Mucosa of descending colon (tissue), 3 donors: ENCODE data around the gene SPATA31D3. TPM values are rescaled to one million over a fixed set of nuclear protein-coding genes. Genes with fewer than 3 reads are reported as not detected.
"Not testable (repeated sequence)": the region's sequence is repeated elsewhere in the genome, so short reads cannot be mapped to it uniquely, and the experiment has no call there.

Experiments
- ATAC-seq: fragments of 200-7000 bp; cut with Tn5 transposase; one replicate; pipeline ENCODE4 v1.9.1; 2020; ENCODE audit warnings: mild to moderate bottlenecking, moderate library complexity
- DNase-seq, 3 donors: peaks; one replicate each; pipeline ENCODE4 v3.0.0-alpha.2; 2020
- H3K36me3 ChIP-seq: fragments of 200-600 bp; one replicate; pipeline ENCODE4 v1.8.0; 2021; ENCODE audit warnings: low read depth, mild to moderate bottlenecking
- H3K4me1 ChIP-seq: fragments of 200-600 bp; one replicate; pipeline ENCODE4 v1.8.0; 2021; ENCODE audit warnings: low read depth, mild to moderate bottlenecking
- H3K4me3 ChIP-seq: fragments of 200-600 bp; one replicate; pipeline ENCODE4 v1.8.0; 2021; ENCODE audit warnings: mild to moderate bottlenecking
- H3K9me3 ChIP-seq: fragments of 200-600 bp; one replicate; pipeline ENCODE4 v1.8.0; 2021; ENCODE audit warnings: mild to moderate bottlenecking
- CTCF ChIP-seq: fragments of 200-600 bp; IDR thresholded peaks from one replicate; pipeline ENCODE4 v1.8.0; 2022; ENCODE audit warnings: antibody characterized with exemption, mild to moderate bottlenecking
- intact Hi-C, 2 donors: fragments of 100-400 bp; cut with DNase I in 1 of 2; cut with micrococcal nuclease in 1 of 2; formaldehyde crosslinking; loops; one replicate each; pipeline versions ENCODE4 v1.11.0 to v1.11.1; 2022; cut with DNase I, micrococcal nuclease
- total RNA-seq, 3 donors: library from RNA; stranded (reverse); fragmentation: NEBNext Ultra II Directional in 2 of 3; extraction: Animal tissue kit (Norgen Biotek cat#: 25700) in 2 of 3; gene quantifications; one replicate each; pipeline versions ENCODE4 v1.2.1 to v1.2.4, GENCODE V29; 2021 to 2023
- donor health status: DM: no; HTN: no; CAD: no; lungs with moderate emphysema.
- donor health status: DM: no; HTN: no; CAD: no.
- donor health status: DM: no; HTN: yes; CAD: no.

The SPATA31D3 gene
- total RNA-seq, 3 donors from 2014 or later, result not detected

- Histone ChIP-seq H3K36me3 (no peaks in the 10 kb centered on the region), H3K9me3 (no peaks in the 10 kb centered on the region), H3K4me1 (no peaks in the 10 kb centered on the region), H3K4me3 (no peak overlapping the region)
- ATAC-seq (no peak), DNase-seq (no peak)
- TF ChIP-seq CTCF, result no peak
- intact Hi-C loops, result no loop called here
Measured at GRCh38 chr9:81902626-81903025, 40.7 kb upstream of the SPATA31D3 start.

- H3K9me3 ChIP-seq, result no peaks in the 10 kb centered on the region
- no peak for TF ChIP-seq CTCF
- intact Hi-C loops, result no loop called here
- ATAC-seq, result no peak
- no peaks in the 10 kb centered on the region for H3K36me3 ChIP-seq
- no peak for DNase-seq
- no peaks in the 10 kb centered on the region for H3K4me1 ChIP-seq
- H3K4me3 ChIP-seq, result no peak overlapping the region
Measured at GRCh38 chr9:81906671-81907070, 36.6 kb upstream of the SPATA31D3 start.

- Histone ChIP-seq H3K9me3 (no peaks in the 10 kb centered on the region), H3K36me3 (no peaks in the 10 kb centered on the region), H3K4me3 (no peak overlapping the region), H3K4me1 (no peaks in the 10 kb centered on the region)
- ATAC-seq (no peak), DNase-seq (no peak)
- TF ChIP-seq CTCF, result no peak
- intact Hi-C loops, result no loop called here
Measured at GRCh38 chr9:81912135-81912534, 31.2 kb upstream of the SPATA31D3 start.

- Histone ChIP-seq H3K4me3 (no peak overlapping the region), H3K4me1 (no peaks in the 10 kb centered on the region), H3K36me3 (no peaks in the 10 kb centered on the region), H3K9me3 (no peaks in the 10 kb centered on the region)
- ATAC-seq, result no peak
- DNase-seq, result no peak
- TF ChIP-seq CTCF, result no peak
- intact Hi-C loops, result no loop called here
Measured at GRCh38 chr9:81915801-81916505, 27.3 kb upstream of the SPATA31D3 start.

- ATAC-seq, H3K9me3 ChIP-seq, DNase-seq, H3K4me3 ChIP-seq, H3K36me3 ChIP-seq, H3K4me1 ChIP-seq, intact Hi-C loops: not testable (repeated sequence)
Measured at GRCh38 chr9:81918507-81918906, 24.8 kb upstream of the SPATA31D3 start.

GRCh38 chr9:81928305-81928704 lies 15.0 kb upstream of the SPATA31D3 start, which contains the start of gene SPATA31D4:
TSS of gene SPATA31D4 (plus strand) at chr9:81928428. CDS start at chr9:81928514, 86 bp downstream.
- H3K9me3 ChIP-seq, H3K4me3 ChIP-seq, intact Hi-C loops, H3K4me1 ChIP-seq, ATAC-seq, H3K36me3 ChIP-seq, DNase-seq: not testable (repeated sequence)

GRCh38 chr9:81930147-81930546 lies 13.2 kb upstream of the SPATA31D3 start:
- H3K4me3 ChIP-seq, intact Hi-C loops, H3K36me3 ChIP-seq, DNase-seq, H3K4me1 ChIP-seq, H3K9me3 ChIP-seq, ATAC-seq: not testable (repeated sequence)

- H3K4me3 ChIP-seq, DNase-seq, H3K4me1 ChIP-seq, H3K9me3 ChIP-seq, H3K36me3 ChIP-seq, intact Hi-C loops, ATAC-seq: not testable (repeated sequence)
Measured at GRCh38 chr9:81933547-81933946, 9.8 kb upstream of the SPATA31D3 start.

GRCh38 chr9:81948650-81949049 lies 5.3 kb downstream of the SPATA31D3 start:
- DNase-seq, H3K9me3 ChIP-seq, ATAC-seq, H3K36me3 ChIP-seq, H3K4me1 ChIP-seq, H3K4me3 ChIP-seq, intact Hi-C loops: not testable (repeated sequence)
